HG03565 (cell line): ENCODE results near the gene HMCES.
"Not testable (repeated sequence)": the region's sequence is repeated elsewhere in the genome, so short reads cannot be mapped to it uniquely, and the experiment has no call there.

Source experiments
- ATAC-seq: cut with Tn5 transposase; IDR thresholded peaks from one replicate; pipeline ENCODE4 v1.9.1; 2021; ENCODE audit warnings: mild to moderate bottlenecking, moderate library complexity; ENCODE audit not compliant: unreplicated experiment

The HMCES gene

GRCh38 chr3:129317014-129317771, 38.5 kb downstream of the HMCES start:
- ATAC-seq, result no peak

GRCh38 chr3:129317848-129318247, 39.2 kb downstream of the HMCES start:
- ATAC-seq, result no peak

GRCh38 chr3:129318921-129319320, 40.3 kb downstream of the HMCES start:
- ATAC-seq, result no peak

- no peak for ATAC-seq
Measured at GRCh38 chr3:129320261-129320660, 41.6 kb downstream of the HMCES start.

- no peak for ATAC-seq
Measured at GRCh38 chr3:129320825-129321487, 42.3 kb downstream of the HMCES start.

- no peak for ATAC-seq
Measured at GRCh38 chr3:129321887-129322286, 43.2 kb downstream of the HMCES start.

- no peak for ATAC-seq
Measured at GRCh38 chr3:129323651-129324294, 45.1 kb downstream of the HMCES start.

GRCh38 chr3:129324855-129325254, 46.2 kb downstream of the HMCES start:
- no peak for ATAC-seq

- no peak for ATAC-seq
Measured at GRCh38 chr3:129325383-129325782, 46.7 kb downstream of the HMCES start.

- no peak for ATAC-seq
Measured at GRCh38 chr3:129326138-129326537, 47.5 kb downstream of the HMCES start.

GRCh38 chr3:129326595-129326994, 47.9 kb downstream of the HMCES start:
- no peak for ATAC-seq

- ATAC-seq, result no peak
Measured at GRCh38 chr3:129327510-129327909, 48.8 kb downstream of the HMCES start.

- ATAC-seq, result no peak
Measured at GRCh38 chr3:129329858-129330257, 51.2 kb downstream of the HMCES start.

- ATAC-seq, result no peak
Measured at GRCh38 chr3:129330409-129330808, 51.7 kb downstream of the HMCES start.

- no peak for ATAC-seq
Measured at GRCh38 chr3:129333891-129334290, 55.2 kb downstream of the HMCES start.

- no peak for ATAC-seq
Measured at GRCh38 chr3:129336093-129336706, 57.5 kb downstream of the HMCES start.

- not testable (repeated sequence) for ATAC-seq
Measured at GRCh38 chr3:129337719-129338118, 59.0 kb downstream of the HMCES start.

GRCh38 chr3:129339186-129339585, 60.5 kb downstream of the HMCES start:
- not testable (repeated sequence) for ATAC-seq

- ATAC-seq, result not testable (repeated sequence)
Measured at GRCh38 chr3:129339833-129340232, 61.2 kb downstream of the HMCES start.

- no peak for ATAC-seq
Measured at GRCh38 chr3:129341331-129342141, 62.9 kb downstream of the HMCES start.
